Glutamatergic neuron (in vitro differentiated cells): ENCODE measurements around the gene NMRK1. TPM values are rescaled to one million over a fixed set of nuclear protein-coding genes. Genes with fewer than 3 reads are reported as not detected.

Experiments
- DNase-seq: peaks from one replicate; pipeline ENCODE4 v3.0.0; 2022
- H3K27ac Mint-ChIP-seq: one replicate; pipeline ENCODE4 v1.8.0; 2020; ENCODE audit warnings: mild to moderate bottlenecking, mixed read lengths, inconsistent platforms; ENCODE audit not compliant: unreplicated experiment
- H3K27me3 Mint-ChIP-seq: one replicate; pipeline ENCODE4 v1.8.0; 2020; ENCODE audit warnings: mild to moderate bottlenecking, moderate library complexity, mixed read lengths, inconsistent platforms; ENCODE audit not compliant: unreplicated experiment
- H3K36me3 Mint-ChIP-seq: one replicate; pipeline ENCODE4 v1.8.0; 2020; ENCODE audit warnings: mild to moderate bottlenecking, mixed read lengths, inconsistent platforms; ENCODE audit not compliant: unreplicated experiment
- H3K4me1 Mint-ChIP-seq: one replicate; pipeline ENCODE4 v1.8.0; 2020; ENCODE audit warnings: mild to moderate bottlenecking, low read depth, mixed read lengths, inconsistent platforms; ENCODE audit not compliant: unreplicated experiment
- H3K4me3 Mint-ChIP-seq: one replicate; pipeline ENCODE4 v1.8.0; 2020; ENCODE audit warnings: mild to moderate bottlenecking, mixed read lengths, inconsistent platforms; ENCODE audit not compliant: unreplicated experiment
- H3K9me3 Mint-ChIP-seq: one replicate; pipeline ENCODE4 v1.8.0; 2020; ENCODE audit warnings: mild to moderate bottlenecking, moderate library complexity, mixed read lengths, inconsistent platforms; ENCODE audit not compliant: unreplicated experiment
- total RNA-seq: library from RNA; stranded (reverse); fragmentation: NEBNext Ultra II Directional; extraction: Animal tissue kit (Norgen Biotek cat#: 25700); gene quantifications from one replicate; pipeline ENCODE4 v1.2.1, GENCODE V29; 2021; ENCODE audit not compliant: unreplicated experiment
- TF ChIP-seq, protein P1 (sequence below): fragments of 200-600 bp; sonication (generic); IDR thresholded peaks from one replicate; pipeline ENCODE4 v1.5.0; 2021; ENCODE audit not compliant: partially characterized antibody, unreplicated experiment

Gene NMRK1
- total RNA-seq, 1 donor from 2014 or later, result 6.1 TPM

DNA sequence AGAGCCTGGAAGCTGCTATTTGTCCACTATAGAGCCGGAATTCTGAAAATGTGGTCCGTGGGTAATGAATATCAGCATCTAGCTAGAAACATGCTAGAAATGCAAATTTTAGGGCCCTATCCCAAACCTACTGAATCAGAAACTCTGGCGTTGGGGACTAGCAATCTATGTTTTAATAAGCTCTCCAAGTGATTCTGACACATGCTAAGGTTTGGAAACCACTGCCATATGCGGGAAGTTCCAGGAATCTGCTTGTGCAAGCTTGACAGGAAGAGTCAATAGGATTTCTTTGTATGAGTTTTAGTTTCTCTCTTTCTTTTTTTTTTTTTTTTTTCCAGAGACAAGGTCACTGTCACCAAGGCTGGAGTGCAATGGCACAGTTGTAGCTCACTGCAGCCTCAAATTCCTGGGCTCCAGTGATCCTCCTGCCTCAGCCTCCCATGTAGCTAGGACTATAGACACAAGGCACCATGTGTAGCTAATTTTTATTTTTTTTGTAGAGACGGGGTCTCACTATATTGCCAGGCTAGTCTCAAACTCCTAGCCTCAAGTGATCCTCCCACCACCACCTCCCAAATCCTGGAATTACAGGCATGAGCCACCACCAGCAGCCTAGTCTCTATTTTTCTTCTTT is 33.5 kb downstream of the NMRK1 start:
- no peak overlapping the region for H3K27ac Mint-ChIP-seq
- DNase-seq, result no peak
- H3K4me3 Mint-ChIP-seq, result no peak overlapping the region
- H3K27me3 Mint-ChIP-seq, result no peaks in the 10 kb centered on the region
- no peaks in the 10 kb centered on the region for H3K36me3 Mint-ChIP-seq
- H3K9me3 Mint-ChIP-seq, result peaks cover 4% of the 10 kb centered on the region
- H3K4me1 Mint-ChIP-seq, result no peaks in the 10 kb centered on the region
- TF ChIP-seq, protein P1, sequence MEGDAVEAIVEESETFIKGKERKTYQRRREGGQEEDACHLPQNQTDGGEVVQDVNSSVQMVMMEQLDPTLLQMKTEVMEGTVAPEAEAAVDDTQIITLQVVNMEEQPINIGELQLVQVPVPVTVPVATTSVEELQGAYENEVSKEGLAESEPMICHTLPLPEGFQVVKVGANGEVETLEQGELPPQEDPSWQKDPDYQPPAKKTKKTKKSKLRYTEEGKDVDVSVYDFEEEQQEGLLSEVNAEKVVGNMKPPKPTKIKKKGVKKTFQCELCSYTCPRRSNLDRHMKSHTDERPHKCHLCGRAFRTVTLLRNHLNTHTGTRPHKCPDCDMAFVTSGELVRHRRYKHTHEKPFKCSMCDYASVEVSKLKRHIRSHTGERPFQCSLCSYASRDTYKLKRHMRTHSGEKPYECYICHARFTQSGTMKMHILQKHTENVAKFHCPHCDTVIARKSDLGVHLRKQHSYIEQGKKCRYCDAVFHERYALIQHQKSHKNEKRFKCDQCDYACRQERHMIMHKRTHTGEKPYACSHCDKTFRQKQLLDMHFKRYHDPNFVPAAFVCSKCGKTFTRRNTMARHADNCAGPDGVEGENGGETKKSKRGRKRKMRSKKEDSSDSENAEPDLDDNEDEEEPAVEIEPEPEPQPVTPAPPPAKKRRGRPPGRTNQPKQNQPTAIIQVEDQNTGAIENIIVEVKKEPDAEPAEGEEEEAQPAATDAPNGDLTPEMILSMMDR, result no peak

DNA sequence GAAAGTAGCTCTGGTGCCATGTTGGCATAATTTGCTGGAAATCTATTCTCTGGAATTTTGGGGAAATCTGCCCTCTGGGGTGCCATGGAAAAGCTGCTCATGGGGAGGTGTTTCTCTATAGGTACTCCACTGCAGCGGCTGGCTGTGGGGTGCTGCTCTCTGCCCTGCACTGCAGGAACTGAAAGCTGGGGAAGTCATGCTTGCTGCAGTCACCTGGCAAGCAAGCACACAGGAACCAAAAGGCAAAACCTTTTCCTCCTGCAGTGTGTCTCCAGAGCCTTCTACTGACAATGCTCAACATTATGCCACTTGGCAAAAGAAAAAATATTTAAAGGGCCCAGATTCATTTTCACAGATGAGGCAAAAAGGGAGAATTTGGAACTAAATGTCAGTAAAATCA is 34.1 kb downstream of the NMRK1 start:
- no peak for DNase-seq
- Mint-ChIP-seq H3K4me1 (no peaks in the 10 kb centered on the region), H3K27me3 (no peaks in the 10 kb centered on the region), H3K4me3 (no peak overlapping the region), H3K36me3 (no peaks in the 10 kb centered on the region), H3K9me3 (peaks cover 4% of the 10 kb centered on the region), H3K27ac (no peak overlapping the region)
- TF ChIP-seq, protein P1, result no peak

DNA sequence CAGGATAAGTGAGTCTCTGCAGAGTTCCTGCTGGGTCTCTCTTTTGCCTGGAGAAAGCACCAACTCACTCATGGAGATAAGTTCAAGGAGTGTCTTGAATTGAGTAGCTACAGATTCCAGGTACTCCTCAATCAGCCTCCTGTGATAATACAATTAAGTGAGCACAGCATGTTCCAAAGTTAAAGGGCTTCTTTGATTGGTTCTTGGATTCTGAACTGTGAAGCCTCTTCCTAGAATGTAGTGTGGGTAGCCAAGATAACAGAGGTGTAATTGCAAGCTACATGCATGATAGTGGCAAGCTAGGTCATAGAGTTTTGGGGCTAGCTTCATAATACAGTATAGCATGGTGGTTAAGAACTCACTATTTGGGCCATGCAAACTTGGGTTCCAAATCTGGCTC is 36.7 kb downstream of the NMRK1 start:
- Mint-ChIP-seq H3K27ac (no peak overlapping the region), H3K4me3 (no peak overlapping the region), H3K36me3 (no peaks in the 10 kb centered on the region), H3K9me3 (peaks cover 2% of the 10 kb centered on the region), H3K27me3 (no peaks in the 10 kb centered on the region), H3K4me1 (no peaks in the 10 kb centered on the region)
- TF ChIP-seq, protein P1, result no peak
- no peak for DNase-seq

DNA sequence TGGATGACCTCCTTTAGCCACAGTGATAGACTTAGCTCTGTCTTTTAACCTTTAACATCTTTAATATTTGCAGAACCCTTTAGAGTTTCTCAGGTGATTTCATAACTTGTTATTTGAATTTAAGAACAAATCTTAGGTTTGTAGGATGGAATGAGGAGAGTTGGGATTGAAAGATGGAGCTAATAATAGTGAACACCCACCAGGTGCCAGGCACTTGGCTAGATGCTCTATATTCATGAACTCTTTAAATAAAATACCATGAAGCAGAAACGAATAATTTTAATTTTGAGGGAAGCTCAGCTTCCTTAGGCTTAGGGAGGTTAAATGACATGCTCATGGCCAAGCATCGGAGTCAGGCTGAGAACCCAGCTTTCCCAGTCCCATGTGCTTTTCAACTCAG is 40.4 kb downstream of the NMRK1 start:
- no peak for DNase-seq
- peaks cover 2% of the 10 kb centered on the region for H3K9me3 Mint-ChIP-seq
- TF ChIP-seq, protein P1, result no peak
- no peaks in the 10 kb centered on the region for H3K4me1 Mint-ChIP-seq
- no peak overlapping the region for H3K4me3 Mint-ChIP-seq
- no peak overlapping the region for H3K27ac Mint-ChIP-seq
- no peaks in the 10 kb centered on the region for H3K27me3 Mint-ChIP-seq
- no peaks in the 10 kb centered on the region for H3K36me3 Mint-ChIP-seq

DNA sequence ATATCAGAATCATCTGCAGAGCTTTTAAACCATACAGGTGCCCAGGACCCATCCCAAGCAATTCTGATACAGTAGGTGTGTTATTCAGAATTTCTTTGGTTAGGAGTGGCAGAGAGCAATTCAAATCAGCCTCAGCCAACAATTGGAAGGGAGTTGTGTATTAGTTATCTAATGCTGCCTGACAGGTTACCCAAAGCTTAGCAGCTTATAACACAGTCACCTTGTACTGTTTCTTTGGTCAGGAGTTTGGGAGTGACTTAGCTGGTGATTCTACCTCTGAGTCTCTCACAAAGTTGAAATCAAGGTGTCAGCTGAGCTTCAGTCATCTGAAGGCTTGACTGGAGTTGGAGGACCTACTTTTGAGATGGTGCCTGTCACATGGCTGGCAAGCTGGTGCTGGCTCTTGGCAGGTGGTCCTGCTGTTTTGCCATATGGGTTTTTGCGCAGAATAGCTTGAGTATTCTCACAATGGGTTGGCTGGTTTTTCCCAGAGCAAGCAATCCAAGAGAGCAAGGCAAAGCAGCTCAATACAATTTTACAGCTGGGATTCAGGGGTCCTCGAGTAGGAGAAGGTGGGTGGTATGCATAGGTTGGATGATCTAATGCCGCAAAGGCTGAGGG is 41.1 kb downstream of the NMRK1 start:
- Mint-ChIP-seq H3K4me3 (no peak overlapping the region), H3K4me1 (no peaks in the 10 kb centered on the region), H3K36me3 (no peaks in the 10 kb centered on the region), H3K27ac (no peak overlapping the region), H3K27me3 (no peaks in the 10 kb centered on the region), H3K9me3 (peaks cover 2% of the 10 kb centered on the region)
- TF ChIP-seq, protein P1, result no peak
- no peak for DNase-seq
